ENCODE results near the gene COL4A2.

- TF ChIP-seq CTCF (IDR thresholded peaks at IDR 0.05; ENCODE audit: low read length), result no peak
- TF ChIP-seq EZH2phosphoT487 (IDR thresholded peaks at IDR 0.05; ENCODE audit: low read length), result no peak
- no peak for TF ChIP-seq EZH2 (optimal IDR thresholded peaks at IDR 0.05; ENCODE audit: low read depth, low read length)
Measured at GRCh38 chr13:110506859-110507566, 199.9 kb downstream of the COL4A2 start.

All from MM.1S (cell line).